Ureter (tissue), 1 donor: ENCODE data around the gene C1orf21. TPM values are rescaled to one million over a fixed set of nuclear protein-coding genes. Genes with fewer than 3 reads are reported as not detected.

Source experiments
- DNase-seq: peaks from one replicate; pipeline ENCODE4 v3.0.0-alpha.2; 2020; ENCODE audit warnings: low spot score
- total RNA-seq: library from RNA; stranded (reverse); gene quantifications from one replicate; pipeline ENCODE4 v1.2.4, GENCODE V29; 2023
- donor health status: DM: yes; HTN: yes; CAD: no.

The C1orf21 gene
- total RNA-seq, 1 donor from 2014 or later = 83.6 TPM

DNA sequence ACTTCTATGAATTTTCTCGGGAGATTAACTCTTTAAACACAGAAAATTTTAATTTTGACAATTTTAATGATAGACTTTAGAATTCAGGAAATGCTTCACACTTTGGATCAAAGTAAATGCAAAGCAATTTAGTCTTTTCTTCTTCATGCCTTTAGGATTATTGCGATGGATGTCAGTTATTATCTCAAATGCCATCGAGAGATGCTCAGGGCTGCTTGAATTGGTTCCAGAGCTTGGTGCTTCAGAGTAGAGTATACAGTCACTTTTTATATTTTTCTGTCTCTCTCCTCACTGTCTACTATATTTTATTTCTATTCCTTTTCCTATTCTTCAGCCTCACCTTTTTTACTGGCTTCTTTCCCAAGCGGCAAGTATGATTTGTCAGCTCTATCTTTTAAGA, 59.2 kb downstream of the C1orf21 start:
- DNase-seq = no peak

DNA sequence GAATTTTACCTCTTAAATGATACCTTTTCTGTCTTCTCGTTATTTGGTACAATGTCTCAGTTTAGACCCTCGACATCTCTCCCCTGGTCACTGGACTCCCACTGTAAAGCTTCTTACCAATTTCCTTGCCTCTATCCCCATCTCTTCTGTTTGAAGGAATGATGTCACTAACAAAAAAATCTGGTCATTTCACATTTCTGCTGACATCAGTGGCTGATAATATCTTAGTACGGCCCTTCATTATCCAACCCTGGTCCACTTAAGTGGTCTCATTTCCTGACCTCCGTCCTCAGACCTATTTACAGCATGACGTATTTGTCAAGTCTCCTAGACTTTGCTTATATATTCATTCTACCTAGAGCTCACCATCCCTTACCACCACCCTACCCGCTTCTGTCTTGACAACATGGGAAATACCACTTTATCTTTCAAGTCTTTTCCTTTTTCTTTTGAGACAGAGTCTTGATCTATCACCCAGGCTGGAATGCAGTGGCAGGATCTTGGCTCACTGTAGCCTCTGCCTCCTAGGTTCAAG, 60.9 kb downstream of the C1orf21 start:
- no peak for DNase-seq

DNA sequence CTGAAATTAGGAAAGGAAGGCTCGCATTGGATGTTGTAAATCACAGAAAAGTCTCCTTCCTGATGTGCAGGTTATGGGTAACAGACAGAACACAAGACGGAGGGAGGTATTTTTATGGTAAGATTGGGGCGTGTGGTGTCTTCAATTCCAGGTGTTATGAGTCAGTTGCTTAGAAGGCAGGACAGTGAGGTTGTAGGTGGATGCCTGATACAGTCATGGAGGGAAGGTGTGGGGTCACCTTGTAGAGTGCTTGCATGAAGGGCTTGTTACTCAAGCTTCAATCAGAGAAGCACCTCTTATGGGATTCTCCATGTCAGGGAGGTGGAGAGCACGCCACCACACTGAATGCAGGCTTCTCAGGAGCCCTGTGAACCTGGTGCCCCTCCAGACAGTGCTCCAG, 63.1 kb downstream of the C1orf21 start:
- DNase-seq = no peak

DNA sequence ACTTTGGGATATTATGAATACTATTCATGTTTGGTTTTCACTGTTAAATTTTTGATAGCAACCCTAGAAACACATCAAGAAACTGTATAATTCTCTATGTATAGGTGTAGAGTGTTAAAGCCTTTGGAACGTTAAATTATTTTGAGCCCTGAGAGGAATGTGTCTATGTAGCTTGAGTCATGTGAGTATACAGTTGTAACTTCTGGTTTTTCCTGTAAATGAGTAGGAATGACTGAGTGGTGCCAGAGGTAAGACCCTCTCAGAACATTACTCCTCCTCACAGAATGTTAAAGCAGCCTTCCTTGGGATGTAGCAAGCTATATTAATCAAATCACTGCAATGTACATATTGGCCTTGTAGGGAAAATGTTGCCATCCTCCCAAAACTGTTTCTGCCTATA, 69.0 kb downstream of the C1orf21 start:
- DNase-seq = no peak

DNA sequence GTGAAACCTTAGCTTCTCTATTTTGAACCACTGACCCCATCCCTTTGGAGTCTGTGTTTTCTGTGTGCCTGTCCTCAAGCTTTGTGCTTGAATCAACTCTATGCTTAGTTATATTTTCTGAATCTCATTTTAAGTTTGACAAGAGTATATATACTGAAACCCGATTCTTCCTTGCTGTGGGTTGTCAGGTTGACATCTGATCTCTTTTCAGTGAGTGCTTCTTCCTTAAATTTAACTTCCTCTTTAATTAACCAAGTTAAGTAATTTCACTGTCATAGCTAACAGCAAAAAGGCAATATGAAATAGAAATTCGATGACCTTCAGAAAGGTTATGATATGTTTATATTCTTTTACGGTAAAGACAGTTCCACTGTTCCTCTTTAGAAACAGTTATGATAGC, 69.4 kb downstream of the C1orf21 start:
- no peak for DNase-seq

DNA sequence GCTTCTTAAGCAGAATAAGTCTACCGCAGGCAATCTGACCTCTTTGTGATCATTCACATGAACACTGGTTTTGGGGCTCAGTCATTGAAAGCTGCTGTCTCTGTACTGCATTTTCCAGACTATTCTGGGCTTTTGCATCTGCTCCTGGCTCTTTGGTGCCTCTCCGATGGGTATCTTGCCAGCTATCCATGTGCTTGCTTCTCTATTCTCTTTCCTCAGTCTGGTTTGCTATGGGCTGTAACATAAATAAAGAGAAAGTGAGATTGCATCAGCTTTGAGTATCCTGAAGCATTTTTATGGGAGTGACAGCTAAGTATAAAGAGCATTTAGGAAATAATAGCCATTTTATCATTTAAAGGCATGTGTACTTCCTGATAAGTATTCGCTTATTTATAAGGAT, 70.7 kb downstream of the C1orf21 start:
- no peak for DNase-seq

DNA sequence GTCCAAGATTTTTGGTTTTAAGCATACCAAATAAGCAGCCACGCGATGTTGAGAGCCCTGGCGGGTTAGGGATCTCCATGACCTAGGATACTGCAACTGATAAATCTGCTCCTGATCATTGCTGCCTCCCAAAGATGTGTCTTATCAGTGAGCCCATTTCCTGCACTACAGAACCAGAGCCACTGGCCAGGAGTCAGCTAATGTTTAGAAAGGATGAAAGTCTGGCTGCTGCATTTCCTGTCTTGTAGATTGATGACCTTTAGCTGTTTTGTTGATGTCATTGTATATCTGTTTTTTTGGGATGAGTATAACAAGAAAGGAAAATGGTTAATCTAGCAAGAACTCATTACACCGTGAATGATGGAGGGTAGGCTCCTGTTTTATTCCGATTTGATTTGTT, 74.5 kb downstream of the C1orf21 start:
- no peak for DNase-seq

DNA sequence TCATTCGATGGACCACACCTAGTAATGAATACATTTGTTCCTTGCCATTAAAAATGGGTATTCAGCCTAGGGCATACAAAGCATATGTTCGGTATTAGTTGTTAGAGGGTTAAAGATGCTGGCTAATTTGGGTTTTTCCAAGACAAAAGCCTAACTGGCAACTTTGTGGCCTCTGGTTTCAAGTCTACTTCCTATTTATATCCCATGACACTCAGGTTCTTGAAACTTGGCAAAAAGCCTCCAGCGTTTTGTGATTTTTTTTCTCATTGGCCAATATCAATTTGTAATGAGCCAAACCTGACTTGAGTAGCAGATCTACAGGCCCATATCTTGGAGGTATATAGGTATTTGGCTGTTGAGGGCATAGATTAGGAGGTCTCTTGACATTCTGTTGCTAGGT, 75.3 kb downstream of the C1orf21 start:
- no peak for DNase-seq

DNA sequence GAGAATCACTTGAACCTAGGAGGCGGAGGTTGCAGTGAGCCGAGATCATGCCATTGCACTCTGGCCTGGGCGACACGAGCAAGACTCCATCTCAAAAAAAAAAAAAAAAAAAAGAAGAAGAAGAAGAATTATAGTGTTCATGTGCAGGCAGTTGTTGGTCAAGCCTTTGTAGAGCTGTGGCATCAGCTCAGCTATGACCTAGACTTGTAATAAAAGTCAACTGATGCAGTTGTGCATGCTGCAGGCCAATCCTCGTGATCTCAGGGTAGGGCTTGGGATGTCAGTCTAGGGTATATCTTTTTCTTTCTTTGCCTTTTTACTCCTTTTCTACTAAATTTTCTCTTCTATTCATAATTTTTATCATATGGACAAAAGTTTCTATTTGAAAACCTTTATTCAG, 76.2 kb downstream of the C1orf21 start:
- no peak for DNase-seq

DNA sequence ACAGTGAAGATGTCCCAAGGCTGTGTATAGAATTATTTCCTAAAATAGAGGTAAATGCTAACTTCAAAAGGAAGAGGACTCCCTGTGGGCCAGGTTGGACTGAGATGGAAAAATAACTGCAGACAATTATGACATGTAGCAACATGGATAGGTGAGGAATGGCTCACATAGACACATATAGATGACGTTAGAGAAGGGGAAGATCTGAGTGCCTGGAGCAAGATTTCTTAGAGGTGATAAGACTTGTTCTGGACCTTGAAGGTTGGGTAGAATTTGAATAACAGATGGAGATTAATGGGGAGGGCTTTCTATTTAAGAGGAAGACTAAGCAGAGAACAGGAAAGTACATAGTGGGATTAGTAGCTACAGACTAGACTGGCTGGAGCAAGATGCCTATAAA, 76.9 kb downstream of the C1orf21 start:
- DNase-seq = no peak

DNA sequence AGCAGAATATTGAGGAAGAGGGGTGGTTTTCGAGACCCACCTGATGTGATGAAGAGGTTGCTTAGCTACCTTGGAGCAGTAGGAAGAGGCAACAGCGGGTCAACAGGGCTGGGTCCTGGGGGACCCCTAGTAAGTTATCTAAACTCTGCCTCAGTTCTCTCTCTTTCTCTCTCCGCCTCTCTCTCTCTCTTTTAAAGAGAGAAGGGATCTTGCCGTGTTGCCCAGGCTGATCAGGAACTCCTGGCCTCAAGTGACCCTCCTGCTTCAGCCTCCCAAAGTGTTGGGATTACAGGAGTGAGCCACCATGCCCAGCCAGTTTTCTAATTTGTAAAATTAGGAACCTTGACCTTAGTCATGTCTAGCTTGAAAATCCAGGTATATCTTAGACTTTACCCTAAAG, 77.9 kb downstream of the C1orf21 start:
- no peak for DNase-seq

DNA sequence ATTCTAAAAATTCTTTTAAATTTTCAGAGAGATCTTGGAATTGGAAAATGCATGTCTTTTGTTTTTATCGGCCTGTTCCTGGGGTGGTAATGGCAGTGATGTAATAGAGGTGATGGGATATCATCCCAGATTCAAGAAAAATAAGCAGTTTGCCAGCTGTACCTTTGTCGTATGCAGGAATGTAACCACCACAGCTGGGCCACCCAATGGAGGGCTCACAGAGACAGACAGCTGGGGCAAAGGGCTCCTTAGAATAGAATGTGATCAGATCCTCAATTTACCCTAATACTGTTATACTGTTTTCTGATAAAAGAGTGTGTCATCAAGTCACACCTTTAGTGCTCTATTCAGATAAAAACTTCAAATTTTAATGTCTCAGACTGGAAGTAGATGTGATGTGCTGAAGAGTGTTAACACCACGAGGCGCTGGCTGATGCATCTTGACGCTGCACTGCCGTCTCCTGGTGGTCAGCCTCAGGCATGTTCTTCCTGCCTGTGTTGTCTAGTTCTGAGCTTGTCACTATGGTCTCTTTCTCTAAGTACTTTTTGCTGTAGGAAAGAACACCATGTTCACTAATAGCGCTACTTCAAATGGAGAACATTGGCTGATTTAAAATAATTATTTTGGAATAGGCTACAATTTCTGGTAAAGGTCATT, 78.8 kb downstream of the C1orf21 start:
- DNase-seq = no peak

DNA sequence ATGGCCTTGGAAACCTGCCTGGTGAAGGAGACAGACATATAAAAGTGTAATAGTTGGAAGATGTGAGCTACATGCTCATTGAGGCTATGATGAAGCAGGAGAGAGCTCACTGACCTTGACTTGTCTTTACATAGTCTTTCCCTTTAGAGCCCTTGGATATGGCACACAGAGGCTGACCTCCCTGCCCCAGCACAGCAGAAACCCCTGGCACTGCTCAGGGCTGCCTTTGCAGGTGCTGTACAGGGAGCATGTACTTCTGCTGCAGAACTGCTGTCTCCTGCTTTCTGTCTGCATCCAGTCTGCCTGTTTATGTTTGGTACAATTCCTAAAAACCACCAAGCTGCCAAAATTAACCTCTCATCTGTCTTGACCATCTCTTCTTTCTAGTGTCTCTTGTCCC, 80.5 kb downstream of the C1orf21 start:
- no peak for DNase-seq

DNA sequence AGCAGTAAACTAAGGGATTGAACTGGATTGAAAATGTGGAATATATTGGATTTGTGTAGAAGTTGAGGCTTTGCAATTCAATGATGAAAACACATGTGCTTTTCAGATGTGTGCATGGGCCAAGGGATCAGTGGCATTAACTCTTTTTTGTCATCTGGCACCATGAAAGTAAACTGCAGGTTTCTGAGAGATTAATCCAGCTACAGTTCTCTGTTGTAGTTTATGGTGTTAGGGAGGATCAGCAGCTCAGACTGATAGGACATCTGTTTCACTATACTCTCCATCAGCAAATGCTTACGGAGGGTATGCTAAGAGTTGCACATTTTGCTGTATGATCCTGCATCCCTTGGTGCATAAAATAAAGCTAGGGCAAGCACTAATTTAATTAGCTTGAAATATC, 82.6 kb downstream of the C1orf21 start:
- no peak for DNase-seq

DNA sequence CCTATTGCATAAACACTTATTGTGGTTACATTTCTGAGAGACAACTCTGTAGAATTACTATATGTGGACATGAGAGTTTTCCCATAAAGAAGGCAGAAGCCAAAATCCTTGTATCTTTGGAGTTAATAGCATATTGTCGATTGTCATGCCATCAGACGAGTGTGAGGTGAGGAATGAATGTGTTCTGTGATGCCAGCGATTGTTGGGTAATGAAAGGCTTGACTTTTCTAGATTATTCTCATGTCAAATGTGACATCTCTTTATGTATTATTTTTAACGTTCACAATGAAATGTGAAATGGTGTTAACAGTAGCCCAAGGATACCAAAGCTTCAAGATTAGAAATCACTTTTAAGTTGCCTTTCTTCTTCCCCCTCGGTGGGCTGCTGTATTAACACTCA, 84.9 kb downstream of the C1orf21 start:
- DNase-seq = no peak

DNA sequence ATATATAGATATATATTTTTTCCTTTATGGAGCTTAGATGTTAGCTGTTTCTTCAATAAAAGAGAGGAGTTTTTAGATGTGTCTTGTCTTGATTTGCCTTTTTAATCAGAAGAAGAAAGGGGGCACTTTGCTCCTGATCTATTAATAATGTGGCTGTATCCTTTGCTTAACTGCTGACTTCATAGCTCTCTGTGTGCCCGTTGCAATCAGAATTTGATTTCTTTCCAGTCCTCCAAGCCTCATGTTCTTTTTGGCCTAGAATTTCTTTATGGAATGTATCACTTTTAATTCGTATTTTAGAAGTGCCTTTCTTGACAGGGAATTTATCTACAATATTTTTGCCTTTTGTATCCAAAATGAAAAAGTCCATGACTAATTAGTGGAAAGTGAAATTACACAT, 85.3 kb downstream of the C1orf21 start:
- DNase-seq = no peak

DNA sequence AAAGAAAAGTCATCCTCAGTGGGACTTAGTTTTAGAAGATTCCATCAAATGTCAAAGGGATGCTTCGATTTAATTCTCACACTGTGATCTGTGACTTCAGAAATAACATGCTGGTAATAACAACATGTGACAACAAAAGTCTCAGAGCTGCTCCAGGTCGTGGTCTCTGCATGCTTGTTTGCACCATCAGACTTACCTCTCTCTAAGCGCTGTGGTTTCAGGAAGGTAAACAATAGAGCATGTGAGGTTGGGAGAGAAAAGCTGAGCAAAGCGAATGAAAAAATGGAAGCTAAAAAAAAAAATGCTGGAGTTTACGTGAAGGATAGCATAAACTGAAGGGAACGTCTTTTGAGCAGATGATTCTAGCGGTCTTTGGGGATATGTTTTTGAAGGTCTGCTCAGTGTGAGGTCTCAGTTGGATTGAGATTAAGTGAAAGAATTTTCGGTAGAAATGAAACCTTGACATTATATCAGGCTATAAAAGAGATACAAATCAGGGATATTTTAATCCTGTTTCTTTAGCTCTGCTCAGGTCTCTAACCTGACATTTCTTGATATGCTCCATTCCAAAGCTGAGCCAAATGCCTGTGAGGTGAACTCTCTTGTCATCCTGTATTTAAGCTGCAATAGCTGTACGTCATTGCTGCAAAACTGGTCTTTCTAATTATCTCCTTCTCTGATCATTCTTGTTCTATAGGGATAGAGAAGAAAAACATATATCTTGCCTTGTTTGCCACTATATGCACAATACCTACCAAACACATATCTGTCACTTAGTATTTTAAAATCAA, 86.5 kb downstream of the C1orf21 start:
- DNase-seq = no peak

DNA sequence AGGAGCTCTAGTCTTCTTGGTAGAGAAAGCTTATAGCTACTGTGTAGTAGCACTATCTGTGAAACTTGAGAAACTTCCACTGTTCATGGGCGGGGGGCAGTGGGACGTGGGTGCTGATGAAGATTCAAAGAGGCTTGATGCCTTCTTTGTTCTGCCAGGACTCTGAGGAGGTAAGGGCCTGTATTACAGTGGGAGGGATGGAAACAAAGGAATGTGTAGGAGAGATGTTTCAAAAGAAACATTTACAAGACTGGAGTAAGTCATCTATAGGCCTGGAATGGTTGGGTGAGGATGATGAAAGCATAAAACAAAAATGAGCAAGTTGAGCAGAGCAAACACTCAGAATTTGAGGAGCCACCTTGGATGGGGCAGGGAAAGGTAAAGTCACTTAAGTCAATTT, 89.4 kb downstream of the C1orf21 start:
- no peak for DNase-seq

DNA sequence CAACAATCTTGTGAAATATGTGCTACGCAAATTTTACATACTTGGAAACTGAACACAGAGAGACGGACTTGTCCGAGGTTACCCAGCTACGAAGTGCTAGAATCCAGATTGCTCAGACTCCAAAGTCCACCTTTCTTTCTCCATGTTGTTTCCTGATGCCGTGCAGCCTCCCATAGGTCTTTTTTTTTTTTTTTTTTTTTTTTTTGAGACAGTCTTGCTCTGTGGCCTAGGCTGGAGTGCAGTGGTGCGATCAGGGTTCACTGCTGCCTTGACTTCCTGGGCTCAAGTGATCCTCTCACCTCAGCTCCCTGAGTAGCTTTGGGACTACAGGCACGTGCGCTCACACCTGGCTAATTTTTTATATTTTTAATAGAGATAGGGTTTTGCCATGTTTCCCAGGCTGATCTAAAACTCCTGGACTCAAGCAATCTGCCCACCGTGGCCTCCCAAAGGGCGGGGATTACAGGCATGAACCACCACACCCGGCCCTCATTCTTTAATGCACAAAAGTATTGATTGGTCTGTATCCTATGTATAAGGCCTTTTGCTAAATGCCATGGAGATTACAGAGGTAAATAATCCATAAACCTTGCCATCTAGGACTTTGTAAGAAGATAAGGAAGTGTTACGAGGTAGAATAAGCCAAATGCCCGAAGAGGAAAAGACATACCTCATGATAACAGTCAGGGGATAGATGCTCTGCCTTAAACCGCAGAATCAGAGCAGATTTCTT, 92.8 kb downstream of the C1orf21 start:
- DNase-seq = no peak

DNA sequence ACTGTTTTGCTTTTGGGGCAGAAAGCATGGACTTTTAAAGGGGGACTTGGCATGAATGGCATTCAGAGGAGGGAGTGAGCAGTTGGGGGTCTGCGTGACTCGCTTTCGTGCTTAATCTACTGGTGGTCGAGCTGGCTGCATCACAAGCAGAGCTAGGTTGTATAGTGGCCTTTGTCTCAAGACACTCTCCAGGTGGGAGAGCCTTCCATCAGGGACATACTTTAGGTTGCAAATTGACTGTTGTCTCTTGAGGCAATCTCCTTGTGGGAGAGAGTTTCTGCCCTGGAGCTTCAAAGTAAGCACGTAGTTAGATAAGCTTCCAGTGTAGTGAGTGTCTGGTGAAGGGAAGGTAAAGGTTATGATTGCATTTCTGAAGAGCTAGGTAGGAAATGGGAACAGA, 93.9 kb downstream of the C1orf21 start:
- DNase-seq = no peak

DNA sequence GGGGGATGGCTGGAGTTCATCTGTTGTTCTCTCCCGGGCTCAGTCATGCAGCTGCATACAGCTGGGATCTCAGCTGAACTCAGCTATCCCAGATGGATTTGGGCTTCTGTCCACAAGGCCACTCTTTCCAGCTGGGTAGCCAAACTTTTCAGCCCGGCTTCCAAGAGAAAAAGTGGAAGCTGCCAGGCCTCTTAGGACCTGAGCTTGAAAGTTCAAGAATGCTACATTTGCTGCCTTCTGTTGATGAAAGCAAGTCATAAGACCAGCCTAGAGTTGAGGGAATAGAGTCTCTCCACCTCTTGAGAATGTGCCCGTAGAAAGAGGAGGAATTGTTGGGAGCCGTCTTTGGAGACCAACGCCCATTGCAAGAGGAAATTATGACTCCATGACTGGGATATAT, 95.3 kb downstream of the C1orf21 start:
- peak; percentile 49 for DNase-seq

DNA sequence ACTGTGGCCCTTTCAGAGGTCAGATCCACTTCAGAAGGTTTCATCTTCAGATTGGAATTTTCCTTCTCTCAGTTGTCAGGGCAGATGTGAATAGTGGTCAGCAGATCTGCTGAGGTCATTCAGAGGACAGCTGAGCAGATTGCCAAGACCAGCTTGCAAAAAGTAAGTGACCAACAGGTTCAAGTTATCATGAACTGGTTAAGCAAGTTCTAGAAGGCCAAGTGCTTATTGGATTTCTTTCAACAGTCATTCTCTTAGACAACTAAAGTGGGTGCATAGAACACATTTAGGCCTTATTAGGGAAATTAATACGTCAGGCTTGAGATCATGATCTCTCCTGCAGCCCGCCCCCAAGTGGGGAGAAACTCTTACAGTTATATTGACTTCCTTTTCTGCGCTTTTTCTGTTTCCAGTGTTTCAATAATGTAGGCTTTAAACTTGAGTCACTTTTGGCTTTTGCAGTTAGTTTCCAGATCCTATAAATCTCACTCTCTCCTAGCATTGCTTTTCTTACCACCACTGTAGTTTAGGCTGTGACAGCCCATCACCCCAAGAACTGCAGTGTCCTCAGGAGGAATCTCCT, 96.4 kb downstream of the C1orf21 start:
- peak; percentile 60 for DNase-seq
